ENCODE data around the gene PSMC5. TPM values are rescaled to one million over a fixed set of nuclear protein-coding genes. Genes with fewer than 3 reads are reported as not detected.

The PSMC5 gene
- total RNA-seq, 1 experiment from 2014 or later: 145 TPM

DNA sequence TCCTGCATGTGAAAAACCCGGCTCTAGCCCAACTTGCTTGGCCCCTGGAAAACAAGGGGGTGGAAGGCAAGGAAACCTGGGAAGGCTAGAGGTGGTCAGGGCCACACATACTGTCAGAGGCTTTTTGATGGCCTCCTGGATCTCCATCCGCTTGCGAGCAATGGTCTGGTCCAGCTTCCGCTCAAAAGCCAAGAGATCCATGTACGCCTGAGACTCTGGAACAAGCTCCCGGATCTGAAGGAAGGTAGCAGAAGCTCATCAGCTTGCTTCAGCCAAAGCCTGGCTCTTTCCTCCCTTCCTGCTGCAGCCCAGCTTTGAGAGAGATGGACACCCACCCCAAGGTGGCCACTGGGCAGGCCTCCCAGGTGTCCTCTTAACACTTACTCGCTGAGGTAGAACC is 9.6 kb downstream of the PSMC5 start:
- Histone ChIP-seq H3K36me3 (ENCODE audit: control insufficient read depth, insufficient read depth, low read length) (peaks cover 1% of the 10 kb centered on the region; the same call in 1 of the 2 replicates), H3K27me3 (ENCODE audit: control insufficient read depth, insufficient read depth, low read length) (no peaks in the 10 kb centered on the region), H3K4me3 (ENCODE audit: low read depth in 2 of 2, low read length in 2 of 2) (no peak overlapping the region), H3K27ac (ENCODE audit: low read length) (no peak overlapping the region), H3K4me1 (ENCODE audit: control insufficient read depth, insufficient read depth, low read length) (peaks cover 25% of the 10 kb centered on the region), H3K9me3 (ENCODE audit: control insufficient read depth, insufficient read depth, low read depth, low read length) (no peaks in the 10 kb centered on the region)
- no peak for DNase-seq (ENCODE audit: low read depth, low spot score)
- BruUV-seq (replicated peaks): no TSS peak
- intact Hi-C loops (cut with micrococcal nuclease; ENCODE audit: unreplicated experiment) (no loop called here), in situ Hi-C loops (cut with HindIII; ENCODE audit: low pct_unique_long_range_greater_than_20kb, low sequenced_read_pairs) (no loop called here)
- no peak for TF ChIP-seq POLR2AphosphoS5 (IDR thresholded peaks at IDR 0.05; ENCODE audit: low read depth, low read length)
- TF ChIP-seq REST (IDR thresholded peaks at IDR 0.05; ENCODE audit: insufficient read depth in 1 of 2, low read depth in 2 of 2, low read length in 1 of 2): no peak
- TF ChIP-seq TCF7L2 (IDR thresholded peaks at IDR 0.05; ENCODE audit: low read depth, low read length): no peak
- TF ChIP-seq, protein P1, sequence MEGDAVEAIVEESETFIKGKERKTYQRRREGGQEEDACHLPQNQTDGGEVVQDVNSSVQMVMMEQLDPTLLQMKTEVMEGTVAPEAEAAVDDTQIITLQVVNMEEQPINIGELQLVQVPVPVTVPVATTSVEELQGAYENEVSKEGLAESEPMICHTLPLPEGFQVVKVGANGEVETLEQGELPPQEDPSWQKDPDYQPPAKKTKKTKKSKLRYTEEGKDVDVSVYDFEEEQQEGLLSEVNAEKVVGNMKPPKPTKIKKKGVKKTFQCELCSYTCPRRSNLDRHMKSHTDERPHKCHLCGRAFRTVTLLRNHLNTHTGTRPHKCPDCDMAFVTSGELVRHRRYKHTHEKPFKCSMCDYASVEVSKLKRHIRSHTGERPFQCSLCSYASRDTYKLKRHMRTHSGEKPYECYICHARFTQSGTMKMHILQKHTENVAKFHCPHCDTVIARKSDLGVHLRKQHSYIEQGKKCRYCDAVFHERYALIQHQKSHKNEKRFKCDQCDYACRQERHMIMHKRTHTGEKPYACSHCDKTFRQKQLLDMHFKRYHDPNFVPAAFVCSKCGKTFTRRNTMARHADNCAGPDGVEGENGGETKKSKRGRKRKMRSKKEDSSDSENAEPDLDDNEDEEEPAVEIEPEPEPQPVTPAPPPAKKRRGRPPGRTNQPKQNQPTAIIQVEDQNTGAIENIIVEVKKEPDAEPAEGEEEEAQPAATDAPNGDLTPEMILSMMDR (IDR thresholded peaks at IDR 0.05): no peak
- TF ChIP-seq SIN3A (IDR thresholded peaks at IDR 0.05; ENCODE audit: borderline replicate concordance, insufficient read depth, low read depth, low read length): no peak
- POLR2A ChIA-PET: no interaction called here
- CTCF ChIA-PET: no interaction called here
- no peak for ATAC-seq

DNA sequence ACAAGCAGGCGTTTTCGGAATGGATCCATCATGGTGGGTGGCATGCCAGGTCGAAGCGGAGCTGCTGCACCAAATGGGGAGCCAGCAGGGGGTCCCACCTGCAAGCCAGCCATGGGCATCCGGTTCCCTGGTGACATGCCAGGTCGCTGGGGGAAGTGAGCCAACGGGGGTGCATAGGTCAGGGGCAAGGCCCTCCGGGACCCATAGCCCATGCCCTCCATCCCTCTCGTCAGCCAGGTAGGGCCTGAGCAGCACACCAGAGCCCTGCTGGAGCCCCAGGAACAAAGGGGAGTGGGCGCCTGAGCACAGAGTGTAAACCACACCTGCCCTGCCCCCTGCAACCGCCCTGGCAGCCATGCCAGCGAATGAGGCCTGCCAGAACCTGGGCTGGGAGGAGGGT is 10.2 kb downstream of the PSMC5 start:
- ATAC-seq: no peak
- Histone ChIP-seq H3K4me3 (ENCODE audit: low read depth in 2 of 2, low read length in 2 of 2) (no peak overlapping the region), H3K36me3 (ENCODE audit: control insufficient read depth, insufficient read depth, low read length) (peaks cover 6% of the 10 kb centered on the region; the same call in 1 of the 2 replicates), H3K4me1 (ENCODE audit: control insufficient read depth, insufficient read depth, low read length) (peaks cover 25% of the 10 kb centered on the region), H3K27ac (ENCODE audit: low read length) (no peak overlapping the region), H3K9me3 (ENCODE audit: control insufficient read depth, insufficient read depth, low read depth, low read length) (no peaks in the 10 kb centered on the region), H3K27me3 (ENCODE audit: control insufficient read depth, insufficient read depth, low read length) (no peaks in the 10 kb centered on the region)
- no peak for TF ChIP-seq SIN3A (IDR thresholded peaks at IDR 0.05; ENCODE audit: borderline replicate concordance, insufficient read depth, low read depth, low read length)
- TF ChIP-seq TCF7L2 (IDR thresholded peaks at IDR 0.05; ENCODE audit: low read depth, low read length): no peak
- TF ChIP-seq POLR2AphosphoS5 (IDR thresholded peaks at IDR 0.05; ENCODE audit: low read depth, low read length): no peak
- no peak for TF ChIP-seq REST (IDR thresholded peaks at IDR 0.05; ENCODE audit: insufficient read depth in 1 of 2, low read depth in 2 of 2, low read length in 1 of 2)
- TF ChIP-seq, protein P1 (IDR thresholded peaks at IDR 0.05): no peak
- CTCF ChIA-PET: no interaction called here
- POLR2A ChIA-PET: no interaction called here
- in situ Hi-C loops (cut with HindIII; ENCODE audit: low pct_unique_long_range_greater_than_20kb, low sequenced_read_pairs) (no loop called here), intact Hi-C loops (cut with micrococcal nuclease; ENCODE audit: unreplicated experiment) (no loop called here)
- DNase-seq (ENCODE audit: low read depth, low spot score): no peak
- no TSS peak for BruUV-seq (replicated peaks)

Measured in Panc1 (cell line).